SU-DHL-6 (cell line): Measurements from ENCODE around the gene GANC.

ENCODE experiments used
- H2AFZ ChIP-seq: fragments of 200-600 bp; sonication (generic); 2 replicates; pipeline ENCODE4 v1.6.1; 2014; ENCODE audit warnings: low read depth, mild to moderate bottlenecking, moderate library complexity, mixed read lengths, antibody characterized with exemption, low read length; ENCODE audit not compliant: severe bottlenecking
- H3F3A ChIP-seq: fragments of 200-600 bp; shearing (Covaris generic); 2 replicates; pipeline ENCODE4 v1.6.0; 2016; ENCODE audit warnings: antibody characterized with exemption, mild to moderate bottlenecking; ENCODE audit not compliant: insufficient read depth
- H3K27ac ChIP-seq: fragments of 200-600 bp; sonication (generic); 2 replicates; pipeline ENCODE4 v1.5.1; 2016; ENCODE audit warnings: low read depth, mild to moderate bottlenecking, low read length, moderate library complexity, mixed read lengths
- H3K27me3 ChIP-seq: fragments of 200-600 bp; sonication (generic), shearing (Covaris generic); 2 replicates; pipeline ENCODE4 v1.6.0; 2014; ENCODE audit warnings: mild to moderate bottlenecking, low read length
- H3K36me3 ChIP-seq: fragments of 200-600 bp; sonication (generic); 2 replicates; pipeline ENCODE4 v1.6.1; 2014; ENCODE audit warnings: mild to moderate bottlenecking, low read length, mixed read lengths
- H3K4me2 ChIP-seq: fragments of 300-600, 200-600 bp; shearing (Covaris generic), sonication (generic); 2 replicates; pipeline ENCODE4 v1.6.0; 2014; ENCODE audit warnings: low read length, low read depth, mild to moderate bottlenecking; ENCODE audit not compliant: poor library complexity, severe bottlenecking
- H3K4me3 ChIP-seq: fragments of 200-600 bp; sonication (generic); 2 replicates; pipeline ENCODE4 v1.5.1; 2014; ENCODE audit warnings: antibody characterized with exemption, low read length, mild to moderate bottlenecking, mixed read lengths; ENCODE audit not compliant: insufficient read depth, poor library complexity, severe bottlenecking
- H3K79me2 ChIP-seq: fragments of 200-600 bp; sonication (generic); 2 replicates; pipeline ENCODE4 v1.6.1; 2014; ENCODE audit warnings: mild to moderate bottlenecking, low read length, moderate library complexity; ENCODE audit not compliant: insufficient read depth
- H3K9ac ChIP-seq: fragments of 200-600 bp; sonication (generic); 2 replicates; pipeline ENCODE4 v1.7.0; 2014; ENCODE audit warnings: mild to moderate bottlenecking, low read length
- H3K9me2 ChIP-seq: fragments of 200-600 bp; sonication (generic); replicated peaks from 2 replicates; pipeline ENCODE4 v1.6.1; 2014; ENCODE audit warnings: low read length; ENCODE audit not compliant: insufficient read depth
- H3K9me3 ChIP-seq: fragments of 200-600 bp; sonication (generic); 2 replicates; pipeline ENCODE4 v1.6.1; 2014; ENCODE audit warnings: low read length, mixed read lengths; ENCODE audit not compliant: insufficient read depth
- H4K20me1 ChIP-seq: fragments of 200-600 bp; sonication (generic); 2 replicates; pipeline ENCODE4 v1.6.1; 2014; ENCODE audit warnings: low read depth, mild to moderate bottlenecking, antibody characterized with exemption, low read length, moderate library complexity, mixed read lengths
- CTCF ChIP-seq: fragments of 200-600 bp; sonication (generic); IDR thresholded peaks from one replicate; pipeline ENCODE4 v1.5.1; 2017; ENCODE audit warnings: antibody characterized with exemption, mild to moderate bottlenecking, low read length, moderate library complexity; ENCODE audit not compliant: insufficient read depth, poor library complexity, severe bottlenecking
- EZH2phosphoT487 ChIP-seq: fragments of 200-600 bp; sonication (generic), shearing (Covaris generic); conservative IDR thresholded peaks from 2 replicates; pipeline ENCODE4 v1.6.1; 2018; ENCODE audit warnings: mild to moderate bottlenecking, antibody characterized with exemption, low read length, moderate library complexity, mixed read lengths

Gene GANC

GRCh38 chr15:42384597-42384996 lies 111.6 kb downstream of the GANC start:
- H4K20me1 ChIP-seq: no peaks in the 10 kb centered on the region
- no peak overlapping the region for H2AFZ ChIP-seq
- no peak overlapping the region for H3K4me2 ChIP-seq
- H3K4me3 ChIP-seq: no peak overlapping the region
- no peak overlapping the region for H3K9ac ChIP-seq
- TF ChIP-seq CTCF: no peak
- no peak for TF ChIP-seq EZH2phosphoT487
- no peaks in the 10 kb centered on the region for H3K79me2 ChIP-seq
- H3K36me3 ChIP-seq: no peaks in the 10 kb centered on the region
- H3F3A ChIP-seq: no peaks in the 10 kb centered on the region
- H3K27me3 ChIP-seq: no peaks in the 10 kb centered on the region
- H3K27ac ChIP-seq: no peak overlapping the region
- H3K9me2 ChIP-seq: no peaks in the 10 kb centered on the region
- no peaks in the 10 kb centered on the region for H3K9me3 ChIP-seq

- no peak overlapping the region for H3K27ac ChIP-seq
- H4K20me1 ChIP-seq: no peaks in the 10 kb centered on the region
- TF ChIP-seq CTCF (peak; percentile 80), EZH2phosphoT487 (no peak)
- no peaks in the 10 kb centered on the region for H3K36me3 ChIP-seq
- no peak overlapping the region for H2AFZ ChIP-seq
- no peaks in the 10 kb centered on the region for H3K79me2 ChIP-seq
- H3K9me3 ChIP-seq: no peaks in the 10 kb centered on the region
- H3K9ac ChIP-seq: no peak overlapping the region
- H3K9me2 ChIP-seq: no peaks in the 10 kb centered on the region
- no peaks in the 10 kb centered on the region for H3F3A ChIP-seq
- no peak overlapping the region for H3K4me2 ChIP-seq
- no peaks in the 10 kb centered on the region for H3K27me3 ChIP-seq
- H3K4me3 ChIP-seq: no peak overlapping the region
Measured at GRCh38 chr15:42385206-42385979, 112.4 kb downstream of the GANC start.

GRCh38 chr15:42385980-42386700 lies 113.1 kb downstream of the GANC start:
- H3K9ac ChIP-seq: no peak overlapping the region
- H3K79me2 ChIP-seq: no peaks in the 10 kb centered on the region
- H4K20me1 ChIP-seq: no peaks in the 10 kb centered on the region
- H3K9me2 ChIP-seq: no peaks in the 10 kb centered on the region
- no peaks in the 10 kb centered on the region for H3F3A ChIP-seq
- H3K4me3 ChIP-seq: no peak overlapping the region
- no peaks in the 10 kb centered on the region for H3K9me3 ChIP-seq
- no peaks in the 10 kb centered on the region for H3K36me3 ChIP-seq
- no peak overlapping the region for H3K4me2 ChIP-seq
- no peaks in the 10 kb centered on the region for H3K27me3 ChIP-seq
- no peak for TF ChIP-seq EZH2phosphoT487
- TF ChIP-seq CTCF: no peak
- no peak overlapping the region for H2AFZ ChIP-seq
- H3K27ac ChIP-seq: no peak overlapping the region
